Measurements from ENCODE around the gene MARCHF3.
"Not testable (repeated sequence)": the region's sequence is repeated elsewhere in the genome, so short reads cannot be mapped to it uniquely, and the experiment has no call there.

MARCHF3 gene

GRCh38 chr5:126853541-126854307, 176.6 kb downstream of the MARCHF3 start:
- in situ Hi-C loops (cut with MboI; ENCODE audit: low sequenced_read_pairs), result not testable (repeated sequence)

GRCh38 chr5:126852841-126853271, 177.5 kb downstream of the MARCHF3 start:
- in situ Hi-C loops (cut with MboI; ENCODE audit: low sequenced_read_pairs), result no loop called here

GRCh38 chr5:126852091-126852571, 178.2 kb downstream of the MARCHF3 start:
- in situ Hi-C loops (cut with MboI; ENCODE audit: low sequenced_read_pairs), result no loop called here

GRCh38 chr5:126851501-126852011, 178.8 kb downstream of the MARCHF3 start:
- in situ Hi-C loops (cut with MboI; ENCODE audit: low sequenced_read_pairs), result no loop called here

GRCh38 chr5:126849101-126849678, 181.2 kb downstream of the MARCHF3 start:
- in situ Hi-C loops (cut with MboI; ENCODE audit: low sequenced_read_pairs), result no loop called here

GRCh38 chr5:126848253-126848652, 182.1 kb downstream of the MARCHF3 start:
- in situ Hi-C loops (cut with MboI; ENCODE audit: low sequenced_read_pairs), result no loop called here

- in situ Hi-C loops (cut with MboI; ENCODE audit: low sequenced_read_pairs), result no loop called here
Observed at GRCh38 chr5:126847826-126848251, 182.5 kb downstream of the MARCHF3 start.

GRCh38 chr5:126847456-126847820, 182.9 kb downstream of the MARCHF3 start:
- in situ Hi-C loops (cut with MboI; ENCODE audit: low sequenced_read_pairs), result no loop called here

- in situ Hi-C loops (cut with MboI; ENCODE audit: low sequenced_read_pairs), result no loop called here
Observed at GRCh38 chr5:126846744-126847455, 183.5 kb downstream of the MARCHF3 start.

GRCh38 chr5:126846344-126846743, 184.0 kb downstream of the MARCHF3 start:
- in situ Hi-C loops (cut with MboI; ENCODE audit: low sequenced_read_pairs), result no loop called here

GRCh38 chr5:126845470-126846070, 184.8 kb downstream of the MARCHF3 start:
- in situ Hi-C loops (cut with MboI; ENCODE audit: low sequenced_read_pairs), result not testable (repeated sequence)

GRCh38 chr5:126843375-126843774, 187.0 kb downstream of the MARCHF3 start:
- in situ Hi-C loops (cut with MboI; ENCODE audit: low sequenced_read_pairs), result not testable (repeated sequence)

GRCh38 chr5:126839407-126839806, 191.0 kb downstream of the MARCHF3 start:
- in situ Hi-C loops (cut with MboI; ENCODE audit: low sequenced_read_pairs), result not testable (repeated sequence)

GRCh38 chr5:126837906-126838539, 192.3 kb downstream of the MARCHF3 start:
- in situ Hi-C loops (cut with MboI; ENCODE audit: low sequenced_read_pairs), result no loop called here

GRCh38 chr5:126837242-126837641, 193.1 kb downstream of the MARCHF3 start:
- in situ Hi-C loops (cut with MboI; ENCODE audit: low sequenced_read_pairs), result no loop called here

- in situ Hi-C loops (cut with MboI; ENCODE audit: low sequenced_read_pairs), result no loop called here
Observed at GRCh38 chr5:126836778-126837177, 193.6 kb downstream of the MARCHF3 start.

- in situ Hi-C loops (cut with MboI; ENCODE audit: low sequenced_read_pairs), result no loop called here
Observed at GRCh38 chr5:126831156-126831555, 199.2 kb downstream of the MARCHF3 start.

- in situ Hi-C loops (cut with MboI; ENCODE audit: low sequenced_read_pairs), result no loop called here
Observed at GRCh38 chr5:126830061-126830460, 200.3 kb downstream of the MARCHF3 start.

- in situ Hi-C loops (cut with MboI; ENCODE audit: low sequenced_read_pairs), result no loop called here
Observed at GRCh38 chr5:126829098-126829497, 201.3 kb downstream of the MARCHF3 start.

- in situ Hi-C loops (cut with MboI; ENCODE audit: low sequenced_read_pairs), result no loop called here
Observed at GRCh38 chr5:126826619-126827215, 203.6 kb downstream of the MARCHF3 start.
